Esophagus muscularis mucosa (tissue), 4 donors: ENCODE measurements around the gene MIPOL1. TPM values are rescaled to one million over a fixed set of nuclear protein-coding genes. Genes with fewer than 3 reads are reported as not detected.

ENCODE experiments used
- DNase-seq: peaks from one replicate; pipeline ENCODE4 v3.0.0-alpha.2; 2017; ENCODE audit errors: extremely low spot score
- H3K27ac ChIP-seq, 4 donors: fragments of 200-600 bp; sonication (generic); replicated peaks in 1 of 4; 1 replicate in 3 of 4; 2 replicates in 1 of 4; pipeline ENCODE4 v1.5.1; 2016 to 2019; ENCODE audit warnings: mild to moderate bottlenecking in 1 of 4
- H3K27me3 ChIP-seq, 4 donors: fragments of 200-600 bp; sonication (generic); one replicate each; pipeline versions ENCODE4 v1.5.1 to v1.6.0; 2016 to 2019
- H3K36me3 ChIP-seq, 4 donors: fragments of 200-600 bp; sonication (generic); one replicate each; pipeline ENCODE4 v1.5.1; 2016 to 2019
- H3K4me1 ChIP-seq, 4 donors: fragments of 200-600 bp; sonication (generic); one replicate each; pipeline ENCODE4 v1.5.1; 2016 to 2019
- H3K4me3 ChIP-seq, 4 donors: fragments of 200-600 bp; sonication (generic); 1 replicate in 2 of 4; 2 replicates in 2 of 4; pipeline ENCODE4 v1.5.1; 2016 to 2019; ENCODE audit warnings: mild to moderate bottlenecking in 4 of 4, moderate library complexity in 1 of 4
- H3K9me3 ChIP-seq, 4 donors: fragments of 200-600 bp; sonication (generic); 1 replicate in 3 of 4; 2 replicates in 1 of 4; pipeline ENCODE4 v1.5.1; 2016 to 2019
- EP300 ChIP-seq: sonication (generic); formaldehyde crosslinking; IDR thresholded peaks from one replicate; pipeline ENCODE4 v1.6.1; 2017; ENCODE audit warnings: antibody characterized with exemption
- POLR2A ChIP-seq: fragments of 450-650 bp; IDR thresholded peaks from one replicate; pipeline ENCODE4 v1.6.1; 2017; ENCODE audit warnings: antibody characterized with exemption, moderate library complexity, mild to moderate bottlenecking, low read depth
- POLR2AphosphoS5 ChIP-seq, 2 donors: sonication (generic); formaldehyde crosslinking; IDR thresholded peaks; one replicate each; pipeline ENCODE4 v1.6.1; 2017; ENCODE audit warnings: antibody characterized with exemption in 2 of 2
- WGBS: methylation state at CpG from one replicate; pipeline ENCODE4 v1.1.5; 2018; 5-methylcytosine and 5-hydroxymethylcytosine counted together
- intact Hi-C: fragments of 100-400 bp; cut with DNase I; formaldehyde crosslinking; loops from one replicate; pipeline ENCODE4 v1.15.1; 2023
- total RNA-seq, 4 donors: library from RNA; depleted of rRNA; stranded (reverse); fragments of >200 nt; gene quantifications; one replicate each; pipeline versions ENCODE4 v1.1.0 to v1.2.1, GENCODE V29; 2016
- TF ChIP-seq, protein P1 (sequence below), 3 experiments: fragments of 200-600 bp in 2 of 3; fragments of 450-650 bp in 1 of 3; sonication (generic) in 2 of 3; IDR thresholded peaks; one replicate each; pipeline ENCODE4 v1.5.1; 2017 to 2019; ENCODE audit warnings: antibody characterized with exemption in 3 of 3, mild to moderate bottlenecking in 2 of 3, moderate library complexity in 1 of 3

MIPOL1 gene
- total RNA-seq, 4 donors from 2014 or later: 6.5 to 21.2 (median 10.4) TPM

DNA sequence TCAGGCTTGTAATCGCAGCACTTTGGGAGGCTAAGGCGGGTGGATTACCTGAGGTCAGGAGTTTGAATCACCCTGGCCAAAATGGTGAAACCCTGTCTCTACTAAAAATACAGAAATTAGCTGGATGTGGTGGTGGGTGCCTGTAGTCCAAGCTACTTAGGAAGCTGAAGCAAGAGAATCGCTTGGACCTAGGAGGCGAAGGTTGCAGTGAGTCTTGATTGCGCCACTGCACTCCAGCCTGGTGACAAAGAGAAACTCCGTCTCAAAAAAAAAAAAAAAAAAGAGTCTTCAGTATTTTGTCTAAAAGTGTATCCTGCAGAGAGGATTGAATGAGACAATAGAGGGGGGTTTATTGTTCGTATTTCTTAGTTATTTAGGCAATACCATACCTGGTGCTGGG lies 372.0 kb downstream of the MIPOL1 start:
- no peak overlapping the region for H3K4me3 ChIP-seq
- H3K27me3 ChIP-seq: peaks cover 0 to 5% (median 0%) of the 10 kb centered on the region in 4 donors
- H3K9me3 ChIP-seq: no peaks in the 10 kb centered on the region
- DNase-seq: no peak
- no peaks in the 10 kb centered on the region for H3K36me3 ChIP-seq
- intact Hi-C loops: no loop called here
- no peak overlapping the region for H3K27ac ChIP-seq
- 91% methylated on average over 7 of the region's 7 CpGs for WGBS
- H3K4me1 ChIP-seq: no peaks in the 10 kb centered on the region
- TF ChIP-seq POLR2AphosphoS5 (IDR thresholded peaks at IDR 0.05) (no peak), EP300 (no peak), POLR2A (no peak)
- TF ChIP-seq, protein P1, sequence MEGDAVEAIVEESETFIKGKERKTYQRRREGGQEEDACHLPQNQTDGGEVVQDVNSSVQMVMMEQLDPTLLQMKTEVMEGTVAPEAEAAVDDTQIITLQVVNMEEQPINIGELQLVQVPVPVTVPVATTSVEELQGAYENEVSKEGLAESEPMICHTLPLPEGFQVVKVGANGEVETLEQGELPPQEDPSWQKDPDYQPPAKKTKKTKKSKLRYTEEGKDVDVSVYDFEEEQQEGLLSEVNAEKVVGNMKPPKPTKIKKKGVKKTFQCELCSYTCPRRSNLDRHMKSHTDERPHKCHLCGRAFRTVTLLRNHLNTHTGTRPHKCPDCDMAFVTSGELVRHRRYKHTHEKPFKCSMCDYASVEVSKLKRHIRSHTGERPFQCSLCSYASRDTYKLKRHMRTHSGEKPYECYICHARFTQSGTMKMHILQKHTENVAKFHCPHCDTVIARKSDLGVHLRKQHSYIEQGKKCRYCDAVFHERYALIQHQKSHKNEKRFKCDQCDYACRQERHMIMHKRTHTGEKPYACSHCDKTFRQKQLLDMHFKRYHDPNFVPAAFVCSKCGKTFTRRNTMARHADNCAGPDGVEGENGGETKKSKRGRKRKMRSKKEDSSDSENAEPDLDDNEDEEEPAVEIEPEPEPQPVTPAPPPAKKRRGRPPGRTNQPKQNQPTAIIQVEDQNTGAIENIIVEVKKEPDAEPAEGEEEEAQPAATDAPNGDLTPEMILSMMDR (IDR thresholded peaks at IDR 0.05): no peak

GRCh38 chr14:37571391-37571790 lies 373.7 kb downstream of the MIPOL1 start:
- WGBS: 91% methylated on average over 4 of the region's 4 CpGs

GRCh38 chr14:37573356-37573755 lies 375.6 kb downstream of the MIPOL1 start:
- intact Hi-C loops: no loop called here
- 81% methylated on average over 2 of the region's 2 CpGs for WGBS
- TF ChIP-seq EP300 (no peak), POLR2AphosphoS5 (IDR thresholded peaks at IDR 0.05) (no peak), POLR2A (no peak)
- TF ChIP-seq, protein P1 (IDR thresholded peaks at IDR 0.05): no peak
- Histone ChIP-seq H3K36me3 (no peaks in the 10 kb centered on the region), H3K4me3 (no peak overlapping the region), H3K27me3 (peaks cover 0 to 14% (median 0%) of the 10 kb centered on the region in 4 donors), H3K9me3 (no peaks in the 10 kb centered on the region), H3K4me1 (no peaks in the 10 kb centered on the region), H3K27ac (no peak overlapping the region)
- no peak for DNase-seq

More at GRCh38 chr14:37571391-37571790, 373.7 kb downstream of the MIPOL1 start:
- TF ChIP-seq POLR2AphosphoS5 (IDR thresholded peaks at IDR 0.05): no peak
- TF ChIP-seq, protein P1 (IDR thresholded peaks at IDR 0.05): no peak
- no peak for TF ChIP-seq POLR2A
- no peak for TF ChIP-seq EP300
- intact Hi-C loops: no loop called here
- no peak overlapping the region for H3K4me3 ChIP-seq
- H3K9me3 ChIP-seq: no peaks in the 10 kb centered on the region
- H3K27ac ChIP-seq: no peak overlapping the region
- H3K4me1 ChIP-seq: no peaks in the 10 kb centered on the region
- H3K27me3 ChIP-seq: peaks cover 0 to 14% (median 0%) of the 10 kb centered on the region in 4 donors
- H3K36me3 ChIP-seq: no peaks in the 10 kb centered on the region
- no peak for DNase-seq

- peaks cover 3 to 11% (median 10%) of the 10 kb centered on the region in 4 donors for H3K4me1 ChIP-seq
- H3K4me3 ChIP-seq: no peak overlapping the region
- no peaks in the 10 kb centered on the region for H3K36me3 ChIP-seq
- 32% methylated on average over 9 of the region's 9 CpGs for WGBS
- TF ChIP-seq POLR2AphosphoS5 (IDR thresholded peaks at IDR 0.05) (no peak), EP300 (no peak), POLR2A (no peak)
- TF ChIP-seq, protein P1 (IDR thresholded peaks at IDR 0.05): no peak
- H3K9me3 ChIP-seq: no peaks in the 10 kb centered on the region
- H3K27ac ChIP-seq: no peak overlapping the region
- no peak for DNase-seq
- intact Hi-C loops: no loop called here
- H3K27me3 ChIP-seq: peaks cover 5 to 46% (median 12%) of the 10 kb centered on the region in 4 donors
Measured at GRCh38 chr14:37579274-37579673, 381.5 kb downstream of the MIPOL1 start.

DNA sequence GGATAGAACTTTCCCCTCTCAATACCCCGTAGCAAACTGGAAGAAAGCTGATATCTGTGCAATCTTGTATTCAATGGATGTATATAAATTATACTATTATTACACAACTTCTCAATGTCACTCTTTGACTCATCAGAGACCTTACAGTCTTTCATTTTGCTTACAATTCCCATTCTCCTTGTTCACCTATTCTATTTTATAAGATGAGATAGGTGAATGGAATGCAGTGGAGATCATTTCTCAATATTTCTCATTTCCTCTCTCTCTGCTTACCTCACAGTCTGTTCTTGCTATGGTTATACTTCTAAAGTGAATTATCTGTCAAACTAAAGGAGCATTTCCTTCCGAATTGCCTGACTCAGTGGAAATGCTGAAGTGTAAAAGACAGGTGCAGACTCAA lies 382.4 kb downstream of the MIPOL1 start:
- H3K36me3 ChIP-seq: no peaks in the 10 kb centered on the region
- H3K4me1 ChIP-seq: peaks cover 12 to 20% (median 18%) of the 10 kb centered on the region in 4 donors
- no peak for DNase-seq
- intact Hi-C loops: no loop called here
- no peak overlapping the region for H3K4me3 ChIP-seq
- 82% methylated on average over 2 of the region's 2 CpGs for WGBS
- H3K27me3 ChIP-seq: peaks cover 5 to 54% (median 20%) of the 10 kb centered on the region in 4 donors
- no peak overlapping the region for H3K27ac ChIP-seq
- no peak for TF ChIP-seq POLR2AphosphoS5 (IDR thresholded peaks at IDR 0.05)
- TF ChIP-seq POLR2A: no peak
- TF ChIP-seq, protein P1 (IDR thresholded peaks at IDR 0.05): no peak
- no peak for TF ChIP-seq EP300
- no peaks in the 10 kb centered on the region for H3K9me3 ChIP-seq
